ENCODE results near the gene FRMD3.

The FRMD3 gene

GRCh38 chr9:83284746-83285145 lies 253.5 kb downstream of the FRMD3 start:
- 91 to 94% methylated on average over 5 of the region's 5 CpGs for WGBS, 2 experiments
- Histone ChIP-seq H3K27me3 (ENCODE audit: control insufficient read depth, insufficient read depth, low read length, poor library complexity, severe bottlenecking) (no peaks in the 10 kb centered on the region), H3K36me3 (ENCODE audit: control insufficient read depth, insufficient read depth, low read length) (no peaks in the 10 kb centered on the region), H3K4me1 (ENCODE audit: control insufficient read depth, insufficient read depth, low read length) (no peaks in the 10 kb centered on the region), H3K27ac (ENCODE audit: insufficient read depth, low read depth, low read length, poor library complexity, severe bottlenecking) (no peak overlapping the region), H3K4me3 (ENCODE audit: insufficient read depth, low read depth, low read length) (no peak overlapping the region), H3K9me3 (ENCODE audit: control insufficient read depth, low read length) (no peaks in the 10 kb centered on the region)

- Histone ChIP-seq H3K4me3 (ENCODE audit: insufficient read depth, low read depth, low read length) (no peak overlapping the region), H3K27me3 (ENCODE audit: control insufficient read depth, insufficient read depth, low read length, poor library complexity, severe bottlenecking) (no peaks in the 10 kb centered on the region), H3K9me3 (ENCODE audit: control insufficient read depth, low read length) (no peaks in the 10 kb centered on the region), H3K4me1 (ENCODE audit: control insufficient read depth, insufficient read depth, low read length) (no peaks in the 10 kb centered on the region), H3K36me3 (ENCODE audit: control insufficient read depth, insufficient read depth, low read length) (no peaks in the 10 kb centered on the region), H3K27ac (ENCODE audit: insufficient read depth, low read depth, low read length, poor library complexity, severe bottlenecking) (no peak overlapping the region)
- WGBS, 2 experiments, result 97 to 98% methylated on average over 2 of the region's 2 CpGs
Observed at GRCh38 chr9:83283528-83283927, 254.7 kb downstream of the FRMD3 start.

GRCh38 chr9:83281306-83282255 lies 256.6 kb downstream of the FRMD3 start:
- no peak overlapping the region for H3K4me3 ChIP-seq (ENCODE audit: insufficient read depth, low read depth, low read length)
- 84 to 90% methylated on average over 5 to 7 of the region's 7 CpGs for WGBS, 2 experiments
- no peaks in the 10 kb centered on the region for H3K36me3 ChIP-seq (ENCODE audit: control insufficient read depth, insufficient read depth, low read length)
- H3K4me1 ChIP-seq (ENCODE audit: control insufficient read depth, insufficient read depth, low read length), result no peaks in the 10 kb centered on the region
- H3K27ac ChIP-seq (ENCODE audit: insufficient read depth, low read depth, low read length, poor library complexity, severe bottlenecking), result no peak overlapping the region
- H3K27me3 ChIP-seq (ENCODE audit: control insufficient read depth, insufficient read depth, low read length, poor library complexity, severe bottlenecking), result no peaks in the 10 kb centered on the region
- H3K9me3 ChIP-seq (ENCODE audit: control insufficient read depth, low read length), result no peaks in the 10 kb centered on the region

- WGBS, 2 experiments, result 79 to 93% methylated on average over 1 to 2 of the region's 2 CpGs
Observed at GRCh38 chr9:83280790-83281189, 257.4 kb downstream of the FRMD3 start.

GRCh38 chr9:83280268-83280667 lies 257.9 kb downstream of the FRMD3 start:
- WGBS, 2 experiments, result 94 to 96% methylated on average over 3 to 5 of the region's 5 CpGs
- H3K4me3 ChIP-seq (ENCODE audit: insufficient read depth, low read depth, low read length), result no peak overlapping the region
- no peaks in the 10 kb centered on the region for H3K4me1 ChIP-seq (ENCODE audit: control insufficient read depth, insufficient read depth, low read length)
- H3K9me3 ChIP-seq (ENCODE audit: control insufficient read depth, low read length), result no peaks in the 10 kb centered on the region
- H3K27me3 ChIP-seq (ENCODE audit: control insufficient read depth, insufficient read depth, low read length, poor library complexity, severe bottlenecking), result no peaks in the 10 kb centered on the region
- H3K27ac ChIP-seq (ENCODE audit: insufficient read depth, low read depth, low read length, poor library complexity, severe bottlenecking), result no peak overlapping the region
- H3K36me3 ChIP-seq (ENCODE audit: control insufficient read depth, insufficient read depth, low read length), result no peaks in the 10 kb centered on the region

More at GRCh38 chr9:83280790-83281189, 257.4 kb downstream of the FRMD3 start:
- Histone ChIP-seq H3K36me3 (ENCODE audit: control insufficient read depth, insufficient read depth, low read length) (no peaks in the 10 kb centered on the region), H3K4me3 (ENCODE audit: insufficient read depth, low read depth, low read length) (no peak overlapping the region), H3K9me3 (ENCODE audit: control insufficient read depth, low read length) (no peaks in the 10 kb centered on the region), H3K27me3 (ENCODE audit: control insufficient read depth, insufficient read depth, low read length, poor library complexity, severe bottlenecking) (no peaks in the 10 kb centered on the region), H3K4me1 (ENCODE audit: control insufficient read depth, insufficient read depth, low read length) (no peaks in the 10 kb centered on the region), H3K27ac (ENCODE audit: insufficient read depth, low read depth, low read length, poor library complexity, severe bottlenecking) (no peak overlapping the region)

- H3K27ac ChIP-seq (ENCODE audit: insufficient read depth, low read depth, low read length, poor library complexity, severe bottlenecking), result no peak overlapping the region
- no peaks in the 10 kb centered on the region for H3K4me1 ChIP-seq (ENCODE audit: control insufficient read depth, insufficient read depth, low read length)
- 94 to 95% methylated on average over 5 of the region's 5 CpGs for WGBS, 2 experiments
- H3K4me3 ChIP-seq (ENCODE audit: insufficient read depth, low read depth, low read length), result no peak overlapping the region
- no peaks in the 10 kb centered on the region for H3K36me3 ChIP-seq (ENCODE audit: control insufficient read depth, insufficient read depth, low read length)
- H3K27me3 ChIP-seq (ENCODE audit: control insufficient read depth, insufficient read depth, low read length, poor library complexity, severe bottlenecking), result no peaks in the 10 kb centered on the region
- no peaks in the 10 kb centered on the region for H3K9me3 ChIP-seq (ENCODE audit: control insufficient read depth, low read length)
Observed at GRCh38 chr9:83274787-83275186, 263.4 kb downstream of the FRMD3 start.

GRCh38 chr9:83271665-83272071 lies 266.5 kb downstream of the FRMD3 start:
- Histone ChIP-seq H3K9me3 (ENCODE audit: control insufficient read depth, low read length) (no peaks in the 10 kb centered on the region), H3K36me3 (ENCODE audit: control insufficient read depth, insufficient read depth, low read length) (no peaks in the 10 kb centered on the region), H3K4me3 (ENCODE audit: insufficient read depth, low read depth, low read length) (no peak overlapping the region), H3K27me3 (ENCODE audit: control insufficient read depth, insufficient read depth, low read length, poor library complexity, severe bottlenecking) (no peaks in the 10 kb centered on the region), H3K27ac (ENCODE audit: insufficient read depth, low read depth, low read length, poor library complexity, severe bottlenecking) (no peak overlapping the region), H3K4me1 (ENCODE audit: control insufficient read depth, insufficient read depth, low read length) (peaks cover 2% of the 10 kb centered on the region)
- 91 to 95% methylated on average over 2 of the region's 2 CpGs for WGBS, 2 experiments

- Histone ChIP-seq H3K27me3 (ENCODE audit: control insufficient read depth, insufficient read depth, low read length, poor library complexity, severe bottlenecking) (no peaks in the 10 kb centered on the region), H3K9me3 (ENCODE audit: control insufficient read depth, low read length) (no peaks in the 10 kb centered on the region), H3K4me1 (ENCODE audit: control insufficient read depth, insufficient read depth, low read length) (peaks cover 7% of the 10 kb centered on the region), H3K27ac (ENCODE audit: insufficient read depth, low read depth, low read length, poor library complexity, severe bottlenecking) (no peak overlapping the region), H3K36me3 (ENCODE audit: control insufficient read depth, insufficient read depth, low read length) (no peaks in the 10 kb centered on the region), H3K4me3 (ENCODE audit: insufficient read depth, low read depth, low read length) (no peak overlapping the region)
- WGBS, 2 experiments, result 59 to 63% methylated on average over 3 of the region's 3 CpGs
Observed at GRCh38 chr9:83270116-83270515, 268.1 kb downstream of the FRMD3 start.

- 74 to 77% methylated on average over 4 to 5 of the region's 5 CpGs for WGBS, 2 experiments
- Histone ChIP-seq H3K27ac (ENCODE audit: insufficient read depth, low read depth, low read length, poor library complexity, severe bottlenecking) (no peak overlapping the region), H3K36me3 (ENCODE audit: control insufficient read depth, insufficient read depth, low read length) (no peaks in the 10 kb centered on the region), H3K27me3 (ENCODE audit: control insufficient read depth, insufficient read depth, low read length, poor library complexity, severe bottlenecking) (no peaks in the 10 kb centered on the region), H3K9me3 (ENCODE audit: control insufficient read depth, low read length) (no peaks in the 10 kb centered on the region), H3K4me3 (ENCODE audit: insufficient read depth, low read depth, low read length) (no peak overlapping the region), H3K4me1 (ENCODE audit: control insufficient read depth, insufficient read depth, low read length) (peaks cover 7% of the 10 kb centered on the region)
Observed at GRCh38 chr9:83267741-83268140, 270.5 kb downstream of the FRMD3 start.

- 91 to 95% methylated on average over 10 of the region's 11 CpGs for WGBS, 2 experiments
- H3K27me3 ChIP-seq (ENCODE audit: control insufficient read depth, insufficient read depth, low read length, poor library complexity, severe bottlenecking), result no peaks in the 10 kb centered on the region
- H3K4me1 ChIP-seq (ENCODE audit: control insufficient read depth, insufficient read depth, low read length), result peaks cover 7% of the 10 kb centered on the region
- no peak overlapping the region for H3K4me3 ChIP-seq (ENCODE audit: insufficient read depth, low read depth, low read length)
- no peaks in the 10 kb centered on the region for H3K36me3 ChIP-seq (ENCODE audit: control insufficient read depth, insufficient read depth, low read length)
- no peak overlapping the region for H3K27ac ChIP-seq (ENCODE audit: insufficient read depth, low read depth, low read length, poor library complexity, severe bottlenecking)
- H3K9me3 ChIP-seq (ENCODE audit: control insufficient read depth, low read length), result no peaks in the 10 kb centered on the region
Observed at GRCh38 chr9:83266666-83267496, 271.3 kb downstream of the FRMD3 start.
